Endodermal cell (in vitro differentiated cells): ENCODE measurements around the gene LRRC2. TPM values are rescaled to one million over a fixed set of nuclear protein-coding genes. Genes with fewer than 3 reads are reported as not detected.

Experiments
- DNase-seq: peaks from one replicate; pipeline ENCODE4 v3.0.0-alpha.2; 2017
- H3K27ac ChIP-seq: 2 replicates; pipeline ENCODE4 v1.5.1; 2013; ENCODE audit warnings: mild to moderate bottlenecking, low read depth, low read length, moderate library complexity
- H3K27me3 ChIP-seq: 2 replicates; pipeline ENCODE4 v1.6.1; 2013; ENCODE audit warnings: mild to moderate bottlenecking, low read length, moderate library complexity; ENCODE audit not compliant: insufficient read depth, control insufficient read depth, poor library complexity, severe bottlenecking
- H3K36me3 ChIP-seq: 2 replicates; pipeline ENCODE4 v1.7.0; 2013; ENCODE audit warnings: mild to moderate bottlenecking, low read length, moderate library complexity; ENCODE audit not compliant: control insufficient read depth, insufficient read depth
- H3K4me1 ChIP-seq: one replicate; pipeline ENCODE4 v1.7.0; 2013; ENCODE audit warnings: low read length; ENCODE audit not compliant: control insufficient read depth, insufficient read depth
- H3K4me3 ChIP-seq: 2 replicates; pipeline ENCODE4 v1.5.1; 2013; ENCODE audit warnings: mild to moderate bottlenecking, low read length, moderate library complexity
- H3K9ac ChIP-seq: 2 replicates; pipeline ENCODE4 v1.6.1; 2013; ENCODE audit warnings: mild to moderate bottlenecking, low read length, moderate library complexity; ENCODE audit not compliant: poor library complexity, severe bottlenecking; ENCODE audit errors: extremely low read depth
- H3K9me3 ChIP-seq: 2 replicates; pipeline ENCODE4 v1.6.1; 2013; ENCODE audit warnings: mild to moderate bottlenecking, low read length, moderate library complexity; ENCODE audit not compliant: control insufficient read depth
- H3K27ac Mint-ChIP-seq: 2 replicates; pipeline ENCODE4 v1.8.0; 2020; ENCODE audit warnings: mixed read lengths
- H3K27me3 Mint-ChIP-seq: 2 replicates; pipeline ENCODE4 v1.8.0; 2021; ENCODE audit warnings: mild to moderate bottlenecking, mixed read lengths; ENCODE audit not compliant: insufficient read depth
- H3K36me3 Mint-ChIP-seq: 2 replicates; pipeline ENCODE4 v1.8.0; 2020; ENCODE audit warnings: low read depth, mixed read lengths
- H3K4me1 Mint-ChIP-seq: 2 replicates; pipeline ENCODE4 v1.8.0; 2020; ENCODE audit warnings: mixed read lengths
- H3K4me3 Mint-ChIP-seq: 2 replicates; pipeline ENCODE4 v1.8.0; 2020; ENCODE audit warnings: mild to moderate bottlenecking, moderate library complexity, mixed read lengths
- H3K9me3 Mint-ChIP-seq: 2 replicates; pipeline ENCODE4 v1.8.0; 2020; ENCODE audit warnings: mild to moderate bottlenecking, mixed read lengths
- WGBS, 2 experiments: methylation state at CpG; one replicate each; pipeline versions ENCODE4 v1.1.5 to v1.1.7; 2013; ENCODE audit warnings: missing lambda C conversion rate in 2 of 2, mixed read lengths in 1 of 2; ENCODE audit not compliant: insufficient coverage in 1 of 2, insufficient read length in 1 of 2; 5-methylcytosine and 5-hydroxymethylcytosine counted together
- total RNA-seq, 2 donors: library from RNA; stranded (reverse); fragmentation: NEBNext Ultra II Directional in 1 of 2; extraction: Animal tissue kit (Norgen Biotek cat#: 25700) in 1 of 2; gene quantifications; 2 replicates in 1 of 2; 3 replicates in 1 of 2; pipeline ENCODE4 v1.2.1, GENCODE V29; 2021
- TF ChIP-seq, protein P1 (sequence below): fragments of 200-600 bp; sonication (generic); conservative IDR thresholded peaks from 2 replicates; pipeline ENCODE4 v1.5.0; 2021; ENCODE audit warnings: antibody characterized with exemption, mild to moderate bottlenecking

LRRC2 gene
- total RNA-seq, 2 donors from 2014 or later: 8.9 to 10.2 TPM

GRCh38 chr3:46564190-46565021, 1.7 kb downstream of the LRRC2 start:
- TF ChIP-seq, protein P1, sequence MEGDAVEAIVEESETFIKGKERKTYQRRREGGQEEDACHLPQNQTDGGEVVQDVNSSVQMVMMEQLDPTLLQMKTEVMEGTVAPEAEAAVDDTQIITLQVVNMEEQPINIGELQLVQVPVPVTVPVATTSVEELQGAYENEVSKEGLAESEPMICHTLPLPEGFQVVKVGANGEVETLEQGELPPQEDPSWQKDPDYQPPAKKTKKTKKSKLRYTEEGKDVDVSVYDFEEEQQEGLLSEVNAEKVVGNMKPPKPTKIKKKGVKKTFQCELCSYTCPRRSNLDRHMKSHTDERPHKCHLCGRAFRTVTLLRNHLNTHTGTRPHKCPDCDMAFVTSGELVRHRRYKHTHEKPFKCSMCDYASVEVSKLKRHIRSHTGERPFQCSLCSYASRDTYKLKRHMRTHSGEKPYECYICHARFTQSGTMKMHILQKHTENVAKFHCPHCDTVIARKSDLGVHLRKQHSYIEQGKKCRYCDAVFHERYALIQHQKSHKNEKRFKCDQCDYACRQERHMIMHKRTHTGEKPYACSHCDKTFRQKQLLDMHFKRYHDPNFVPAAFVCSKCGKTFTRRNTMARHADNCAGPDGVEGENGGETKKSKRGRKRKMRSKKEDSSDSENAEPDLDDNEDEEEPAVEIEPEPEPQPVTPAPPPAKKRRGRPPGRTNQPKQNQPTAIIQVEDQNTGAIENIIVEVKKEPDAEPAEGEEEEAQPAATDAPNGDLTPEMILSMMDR: no peak
- H3K9ac ChIP-seq: no peak overlapping the region
- peaks cover 18% of the 10 kb centered on the region for H3K9me3 Mint-ChIP-seq
- H3K4me1 ChIP-seq: peaks cover 9% of the 10 kb centered on the region
- no peaks in the 10 kb centered on the region for H3K27me3 ChIP-seq
- H3K36me3 ChIP-seq: peaks cover 14% of the 10 kb centered on the region
- H3K4me3 Mint-ChIP-seq: peak overlapping the region; percentile 67
- peaks cover 48% of the 10 kb centered on the region for H3K4me1 Mint-ChIP-seq
- peaks cover 26% of the 10 kb centered on the region for H3K9me3 ChIP-seq
- peak overlapping the region; percentile 52 for H3K27ac Mint-ChIP-seq
- H3K36me3 Mint-ChIP-seq: peaks cover 31% of the 10 kb centered on the region
- H3K4me3 ChIP-seq: peak overlapping the region; percentile 84
- 80 to 95% methylated on average over 1 to 5 of the region's 5 CpGs for WGBS, 2 experiments
- no peak overlapping the region for H3K27ac ChIP-seq
- no peaks in the 10 kb centered on the region for H3K27me3 Mint-ChIP-seq
- DNase-seq: no peak

DNA sequence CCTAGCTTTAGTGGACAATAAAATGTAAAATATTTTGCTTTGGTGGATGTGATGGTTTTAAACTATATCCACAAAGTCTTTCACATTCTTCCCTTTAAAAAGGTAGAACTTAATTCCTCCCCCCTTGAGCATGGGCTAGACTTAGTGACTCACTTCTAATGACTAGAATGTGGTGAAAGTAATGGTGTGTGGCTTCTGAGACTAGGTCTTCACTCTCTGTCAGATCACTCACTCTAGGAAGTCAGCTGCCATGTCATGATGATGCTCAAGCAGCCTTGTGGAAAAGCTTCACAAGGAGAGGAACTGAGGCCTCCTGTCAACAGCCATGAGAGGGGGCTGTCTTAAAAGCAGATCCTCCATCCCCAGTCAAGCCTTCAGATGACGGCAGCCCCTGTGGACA, 4.2 kb downstream of the LRRC2 start:
- H3K36me3 ChIP-seq: peaks cover 18% of the 10 kb centered on the region

GRCh38 chr3:46561511-46561910, 4.6 kb downstream of the LRRC2 start:
- no peaks in the 10 kb centered on the region for H3K27me3 ChIP-seq
- H3K27ac ChIP-seq: no peak overlapping the region
- Mint-ChIP-seq H3K27ac (no peak overlapping the region), H3K4me3 (no peak overlapping the region), H3K36me3 (peaks cover 38% of the 10 kb centered on the region), H3K4me1 (peaks cover 66% of the 10 kb centered on the region), H3K9me3 (peaks cover 21% of the 10 kb centered on the region), H3K27me3 (no peaks in the 10 kb centered on the region)
- H3K4me1 ChIP-seq: peaks cover 17% of the 10 kb centered on the region
- H3K9ac ChIP-seq: no peak overlapping the region
- H3K9me3 ChIP-seq: peaks cover 16% of the 10 kb centered on the region
- H3K36me3 ChIP-seq: peaks cover 18% of the 10 kb centered on the region
- 91 to 100% methylated on average over 1 to 2 of the region's 2 CpGs for WGBS, 2 experiments
- TF ChIP-seq, protein P1: no peak
- H3K4me3 ChIP-seq: no peak overlapping the region
- DNase-seq: no peak

More for the DNA sequence above, 4.2 kb downstream of the LRRC2 start:
- Histone ChIP-seq H3K27ac (no peak overlapping the region), H3K4me1 (peaks cover 17% of the 10 kb centered on the region), H3K9ac (no peak overlapping the region), H3K9me3 (peaks cover 13% of the 10 kb centered on the region), H3K4me3 (no peak overlapping the region), H3K27me3 (no peaks in the 10 kb centered on the region)
- 84% methylated on average over 1 of the region's 1 CpG; no CpG with 5 or more reads in 1 of the 2 experiments for WGBS, 2 experiments
- TF ChIP-seq, protein P1: no peak
- Mint-ChIP-seq H3K36me3 (peaks cover 35% of the 10 kb centered on the region), H3K27me3 (no peaks in the 10 kb centered on the region), H3K4me1 (peaks cover 64% of the 10 kb centered on the region), H3K27ac (no peak overlapping the region), H3K9me3 (peaks cover 17% of the 10 kb centered on the region), H3K4me3 (no peak overlapping the region)
- no peak for DNase-seq
